ENCODE results near the gene KDM5A. TPM values are rescaled to one million over a fixed set of nuclear protein-coding genes. Genes with fewer than 3 reads are reported as not detected.

Gene KDM5A
- polyA plus RNA-seq, 12 donors = 22.1 to 32.1 (median 24.9) TPM; not detected in 1

GRCh38 chr12:273382-273781 is 115.7 kb downstream of the KDM5A start:
- DNase-seq = no peak

GRCh38 chr12:272942-273341 is 116.2 kb downstream of the KDM5A start:
- DNase-seq = no peak

- DNase-seq = peak; percentile 51
These were observed 118.0 kb downstream of the KDM5A start for GRCh38 chr12:271161-271560.

GRCh38 chr12:269191-269590 is 119.9 kb downstream of the KDM5A start:
- no peak for DNase-seq

- DNase-seq = no peak
These were observed 120.7 kb downstream of the KDM5A start for GRCh38 chr12:268483-268840.

GRCh38 chr12:267581-268482 is 121.3 kb downstream of the KDM5A start:
- no peak for DNase-seq

GRCh38 chr12:265096-265495 is 124.0 kb downstream of the KDM5A start:
- DNase-seq = no peak

GRCh38 chr12:264269-264668 is 124.9 kb downstream of the KDM5A start:
- DNase-seq = no peak

GRCh38 chr12:263574-263973 is 125.5 kb downstream of the KDM5A start:
- no peak for DNase-seq

GRCh38 chr12:262817-263216 is 126.3 kb downstream of the KDM5A start, which contains the start of gene SLC6A13:
Gene SLC6A13, minus strand, starts transcription at chr12:262836. Its CDS starts 2,784 bp downstream, at chr12:260052.
- DNase-seq = no peak

GRCh38 chr12:262113-262512 is 127.0 kb downstream of the KDM5A start:
- no peak for DNase-seq

GRCh38 chr12:257521-258321 is 131.4 kb downstream of the KDM5A start:
- no peak for DNase-seq

GRCh38 chr12:256958-257357 is 132.2 kb downstream of the KDM5A start:
- DNase-seq = no peak

- no peak for DNase-seq
These were observed 132.9 kb downstream of the KDM5A start for GRCh38 chr12:256225-256624.

GRCh38 chr12:254912-255311 is 134.2 kb downstream of the KDM5A start:
- no peak for DNase-seq

- no peak for DNase-seq
These were observed 135.1 kb downstream of the KDM5A start for GRCh38 chr12:254039-254438.

GRCh38 chr12:253116-253831 is 135.8 kb downstream of the KDM5A start:
- no peak for DNase-seq

- no peak for DNase-seq
These were observed 136.5 kb downstream of the KDM5A start for GRCh38 chr12:252636-253035.

- DNase-seq = no peak
These were observed 141.8 kb downstream of the KDM5A start for GRCh38 chr12:247271-247670.

GRCh38 chr12:243381-243780 is 145.7 kb downstream of the KDM5A start:
- DNase-seq = no peak

- no peak for DNase-seq
These were observed 146.6 kb downstream of the KDM5A start for GRCh38 chr12:242496-242895.

- DNase-seq = no peak
These were observed 147.9 kb downstream of the KDM5A start for GRCh38 chr12:241266-241665.
